Measurements from ENCODE around the gene KIRREL3.

Gene KIRREL3

GRCh38 chr11:126904520-126904919 lies 96.0 kb downstream of the KIRREL3 start:
- H3K27me3 ChIP-seq (ENCODE audit: insufficient read depth, low read depth), result no peaks in the 10 kb centered on the region
- no peak overlapping the region for H3K9ac ChIP-seq
- H3K27ac ChIP-seq, result no peak overlapping the region
- no peak overlapping the region for H3K4me2 ChIP-seq
- no peaks in the 10 kb centered on the region for H3K4me1 ChIP-seq (ENCODE audit: low read depth, poor library complexity, severe bottlenecking)
- TF ChIP-seq CTCF (conservative IDR thresholded peaks at IDR 0.05; ENCODE audit: low read depth, low read length), result no peak
- H2AFZ ChIP-seq (ENCODE audit: low read depth), result no peak overlapping the region
- no peaks in the 10 kb centered on the region for H4K20me1 ChIP-seq (ENCODE audit: insufficient read depth)
- no peaks in the 10 kb centered on the region for H3K36me3 ChIP-seq (ENCODE audit: insufficient read depth)
- H3K4me3 ChIP-seq (IDR thresholded peaks at IDR 0.05; ENCODE audit: insufficient read depth, low read depth, low read length), result no peak overlapping the region
- no peaks in the 10 kb centered on the region for H3K79me2 ChIP-seq (ENCODE audit: insufficient read depth, low read depth)

- Histone ChIP-seq H2AFZ (ENCODE audit: low read depth) (no peak overlapping the region), H3K27me3 (ENCODE audit: insufficient read depth, low read depth) (no peaks in the 10 kb centered on the region), H3K36me3 (ENCODE audit: insufficient read depth) (no peaks in the 10 kb centered on the region), H3K4me3 (IDR thresholded peaks at IDR 0.05; ENCODE audit: insufficient read depth, low read depth, low read length) (no peak overlapping the region), H4K20me1 (ENCODE audit: insufficient read depth) (no peaks in the 10 kb centered on the region), H3K4me2 (no peak overlapping the region), H3K4me1 (ENCODE audit: low read depth, poor library complexity, severe bottlenecking) (no peaks in the 10 kb centered on the region), H3K27ac (no peak overlapping the region), H3K9ac (no peak overlapping the region), H3K79me2 (ENCODE audit: insufficient read depth, low read depth) (no peaks in the 10 kb centered on the region)
- no peak for TF ChIP-seq CTCF (conservative IDR thresholded peaks at IDR 0.05; ENCODE audit: low read depth, low read length)
Measured at GRCh38 chr11:126901783-126902182, 98.8 kb downstream of the KIRREL3 start.

- Histone ChIP-seq H3K27me3 (ENCODE audit: insufficient read depth, low read depth) (no peaks in the 10 kb centered on the region), H3K4me3 (IDR thresholded peaks at IDR 0.05; ENCODE audit: insufficient read depth, low read depth, low read length) (no peak overlapping the region), H3K4me1 (ENCODE audit: low read depth, poor library complexity, severe bottlenecking) (no peaks in the 10 kb centered on the region), H4K20me1 (ENCODE audit: insufficient read depth) (no peaks in the 10 kb centered on the region), H3K27ac (no peak overlapping the region), H3K4me2 (no peak overlapping the region), H3K9ac (no peak overlapping the region), H3K36me3 (ENCODE audit: insufficient read depth) (no peaks in the 10 kb centered on the region), H2AFZ (ENCODE audit: low read depth) (no peak overlapping the region), H3K79me2 (ENCODE audit: insufficient read depth, low read depth) (no peaks in the 10 kb centered on the region)
- no peak for TF ChIP-seq CTCF (conservative IDR thresholded peaks at IDR 0.05; ENCODE audit: low read depth, low read length)
Measured at GRCh38 chr11:126899961-126900748, 100.4 kb downstream of the KIRREL3 start.

- no peak overlapping the region for H2AFZ ChIP-seq (ENCODE audit: low read depth)
- H3K4me1 ChIP-seq (ENCODE audit: low read depth, poor library complexity, severe bottlenecking), result no peaks in the 10 kb centered on the region
- no peaks in the 10 kb centered on the region for H3K79me2 ChIP-seq (ENCODE audit: insufficient read depth, low read depth)
- no peak for TF ChIP-seq CTCF (conservative IDR thresholded peaks at IDR 0.05; ENCODE audit: low read depth, low read length)
- no peaks in the 10 kb centered on the region for H4K20me1 ChIP-seq (ENCODE audit: insufficient read depth)
- H3K4me2 ChIP-seq, result no peak overlapping the region
- no peak overlapping the region for H3K9ac ChIP-seq
- H3K36me3 ChIP-seq (ENCODE audit: insufficient read depth), result no peaks in the 10 kb centered on the region
- H3K4me3 ChIP-seq (IDR thresholded peaks at IDR 0.05; ENCODE audit: insufficient read depth, low read depth, low read length), result no peak overlapping the region
- H3K27ac ChIP-seq, result no peak overlapping the region
- no peaks in the 10 kb centered on the region for H3K27me3 ChIP-seq (ENCODE audit: insufficient read depth, low read depth)
Measured at GRCh38 chr11:126898802-126899201, 101.8 kb downstream of the KIRREL3 start.
